GM19043 (cell line): ENCODE measurements around the gene IHH.
A peak's percentile ranks its signal among the peaks of the same experiment; 100 is the strongest.

Experiments
- ATAC-seq: cut with Tn5 transposase; IDR thresholded peaks from one replicate; pipeline ENCODE4 v1.9.1; 2021; ENCODE audit warnings: low read depth; ENCODE audit not compliant: unreplicated experiment

IHH gene

DNA sequence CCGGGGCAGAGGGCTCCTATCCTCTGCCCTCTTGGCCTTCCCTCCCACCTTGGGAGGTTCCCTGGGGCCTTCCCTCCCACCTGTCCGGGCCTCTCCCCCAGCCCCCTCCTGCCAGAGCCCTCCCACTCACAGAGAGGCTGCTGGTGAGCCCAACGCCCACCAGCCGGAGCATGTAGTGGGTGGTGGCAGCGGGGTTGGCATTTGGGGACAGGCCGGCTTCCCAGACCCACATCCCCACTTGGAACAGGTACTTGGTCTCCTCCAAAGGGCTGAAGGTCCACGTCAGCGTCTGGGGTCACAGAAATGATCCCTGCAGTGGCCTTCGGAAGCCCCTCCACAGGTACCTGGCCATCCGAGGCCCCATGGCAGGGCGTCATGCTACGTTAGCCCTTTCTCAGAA is 38.7 kb downstream of the IHH start:
- no peak for ATAC-seq

DNA sequence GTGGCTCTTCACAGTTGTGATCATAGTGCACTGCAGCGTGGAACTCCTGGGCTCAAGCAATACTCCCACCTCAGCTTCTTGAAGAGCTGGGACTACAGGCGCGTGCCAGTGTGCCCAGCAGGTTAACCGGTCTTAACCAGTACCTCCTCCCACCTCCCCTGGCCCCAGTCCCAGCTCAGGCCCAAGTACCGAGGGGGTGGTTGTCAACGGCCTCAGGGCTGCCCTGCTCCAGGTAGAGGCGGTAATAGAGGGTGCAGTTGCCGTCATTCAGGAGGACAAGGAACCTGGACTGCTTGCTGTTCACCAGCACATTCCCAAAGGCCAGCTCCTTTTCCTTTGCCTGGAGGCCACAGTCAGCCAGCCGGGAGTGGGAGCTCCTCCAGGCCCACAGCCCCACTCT is 39.1 kb downstream of the IHH start:
- no peak for ATAC-seq

DNA sequence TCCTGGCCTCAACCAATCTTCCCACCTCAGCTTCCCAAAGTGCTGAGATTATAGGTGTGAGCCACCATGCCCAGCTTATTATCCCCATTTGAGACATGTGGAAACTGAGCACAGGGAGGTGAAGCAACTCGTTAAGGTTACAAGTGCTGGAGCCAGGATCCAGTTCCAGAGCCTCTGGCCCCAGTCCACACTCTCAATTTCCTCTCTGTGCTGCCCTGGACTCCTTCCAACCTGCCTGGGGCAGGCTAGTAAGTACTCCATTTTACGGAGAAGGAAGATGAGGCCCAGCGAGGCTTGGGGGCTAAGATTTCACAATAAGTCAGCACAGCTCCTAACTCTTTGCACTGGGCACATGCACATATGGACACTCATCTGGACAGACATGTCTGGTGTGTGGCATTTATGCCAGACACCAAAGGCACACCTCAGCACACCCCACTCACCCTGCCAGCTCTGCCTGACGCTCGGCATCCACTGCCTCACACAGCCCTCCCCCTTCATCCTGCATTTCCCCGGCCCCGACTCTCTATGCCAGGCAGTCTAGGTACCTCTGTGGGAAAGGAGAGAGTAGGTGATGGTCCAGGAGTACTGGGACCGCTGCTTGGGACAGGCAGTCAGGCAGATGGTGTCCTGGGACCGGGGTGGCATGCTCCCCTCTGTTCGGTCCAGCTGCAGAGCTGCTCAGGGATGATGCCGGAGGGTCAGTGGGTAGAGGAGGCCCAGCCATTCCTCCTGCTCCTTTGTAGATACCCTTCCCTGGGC is 39.9 kb downstream of the IHH start:
- no peak for ATAC-seq

DNA sequence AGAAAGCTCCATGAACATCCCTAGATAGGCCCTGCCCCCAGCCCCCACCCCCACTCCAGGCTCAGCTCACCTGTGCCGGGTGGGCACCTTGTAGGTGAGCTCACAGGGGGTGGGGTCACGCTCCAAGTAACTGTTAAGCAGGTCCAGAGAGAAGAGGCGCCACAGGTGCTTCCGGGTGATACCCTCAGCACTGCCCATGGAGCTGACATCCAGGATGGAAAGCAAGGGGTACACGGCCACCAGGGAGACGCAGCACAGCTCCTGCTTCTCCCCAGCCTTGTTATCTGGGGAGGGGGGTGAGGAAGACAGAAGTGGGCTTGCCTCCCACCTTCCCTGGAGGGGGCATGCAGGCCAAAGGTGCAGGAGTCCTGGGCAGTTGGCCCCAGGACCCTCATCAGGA is 41.3 kb downstream of the IHH start:
- ATAC-seq = no peak

DNA sequence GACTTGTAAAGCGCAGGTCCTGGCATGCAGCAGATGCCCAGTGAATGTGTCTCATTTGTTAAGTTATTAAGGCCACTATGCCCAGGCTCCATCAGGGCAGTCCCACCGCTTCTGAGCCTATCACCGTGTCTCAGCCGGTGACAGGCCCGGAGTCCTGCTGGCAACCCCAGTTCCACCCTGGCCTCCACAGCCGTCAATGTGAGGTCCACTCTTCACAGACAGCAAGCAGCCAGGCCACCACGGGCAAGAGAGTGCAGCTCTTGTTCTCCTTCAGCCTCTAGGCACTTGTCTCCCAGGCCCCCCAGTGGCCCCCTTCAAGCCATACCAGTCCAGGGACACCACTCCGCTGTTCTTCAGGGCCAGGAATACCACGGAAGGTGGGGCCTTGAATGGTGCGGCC is 42.0 kb downstream of the IHH start:
- ATAC-seq = no peak

DNA sequence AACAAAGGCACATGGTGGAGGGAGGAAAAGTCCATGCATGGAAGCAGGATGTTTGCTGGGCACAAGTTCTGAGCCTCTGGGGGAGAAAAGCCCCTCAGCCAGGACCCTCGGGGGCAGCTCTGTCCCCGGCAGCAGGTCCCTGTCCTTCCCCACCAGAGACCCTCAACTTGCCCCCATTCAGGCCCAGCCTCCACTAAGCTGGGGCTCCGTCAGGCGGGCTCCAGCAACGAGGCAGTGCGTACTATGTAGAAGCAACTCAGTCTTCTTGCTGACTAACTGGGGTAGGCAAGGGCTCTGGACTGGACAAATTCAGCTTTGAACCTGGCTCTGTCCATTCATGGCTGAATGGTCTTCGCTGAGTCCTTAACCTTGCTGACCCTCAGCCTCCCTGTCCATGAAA is 42.4 kb downstream of the IHH start:
- no peak for ATAC-seq

DNA sequence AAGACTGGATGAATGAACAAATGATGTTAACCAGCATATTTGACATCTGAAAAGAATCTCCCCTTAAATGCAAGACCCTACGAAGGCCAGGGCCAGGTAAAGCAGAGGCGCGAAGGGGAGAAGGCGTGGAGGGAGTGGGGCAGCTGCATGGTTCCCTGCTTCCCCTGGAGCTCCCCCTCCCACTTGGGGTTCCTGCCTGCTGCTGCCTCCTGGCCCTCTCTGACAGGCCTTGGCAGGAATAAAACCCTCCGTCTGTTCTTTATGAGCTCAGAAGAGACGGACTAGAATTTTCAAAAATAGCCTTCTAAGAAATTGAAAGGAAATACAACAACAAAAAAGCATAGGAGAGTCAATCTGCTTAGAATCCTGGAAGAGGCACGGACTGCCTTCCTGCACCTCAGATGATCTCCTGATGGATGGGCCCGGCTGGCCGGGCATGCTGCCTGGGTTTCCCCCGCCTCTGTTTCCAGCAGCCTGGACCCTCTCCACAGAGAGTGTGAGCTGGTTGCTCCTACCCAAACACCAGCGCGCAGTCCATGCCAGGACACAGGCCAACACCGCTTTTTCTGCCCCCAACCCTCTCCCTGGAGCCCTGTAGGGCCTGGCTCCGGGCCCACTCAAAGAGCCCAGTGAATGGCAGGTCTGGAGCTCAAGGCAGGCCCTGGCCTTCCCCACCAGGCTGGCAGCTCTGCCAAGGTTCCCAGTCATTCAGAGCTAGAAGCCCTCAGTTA is 43.4 kb downstream of the IHH start:
- no peak for ATAC-seq

DNA sequence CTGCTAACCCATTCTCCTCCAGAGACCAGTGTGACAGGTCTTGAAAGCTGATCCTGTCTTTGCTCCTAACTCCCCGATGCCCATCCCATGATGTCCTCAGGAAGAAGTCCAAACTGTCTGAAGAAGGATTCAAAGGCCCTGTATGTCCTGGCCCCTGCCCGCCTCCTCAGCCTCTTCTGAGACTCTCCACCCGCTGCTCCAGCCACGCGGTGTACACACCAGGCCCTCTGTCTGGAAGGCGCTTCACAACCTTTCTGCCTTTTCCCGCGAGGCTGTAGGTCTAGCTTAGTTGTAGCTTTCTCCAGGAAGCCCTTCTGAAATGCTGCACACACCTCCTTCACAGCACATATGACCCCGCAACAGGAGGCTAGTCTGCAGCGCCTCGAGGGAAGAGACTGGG is 44.0 kb downstream of the IHH start:
- ATAC-seq = no peak

DNA sequence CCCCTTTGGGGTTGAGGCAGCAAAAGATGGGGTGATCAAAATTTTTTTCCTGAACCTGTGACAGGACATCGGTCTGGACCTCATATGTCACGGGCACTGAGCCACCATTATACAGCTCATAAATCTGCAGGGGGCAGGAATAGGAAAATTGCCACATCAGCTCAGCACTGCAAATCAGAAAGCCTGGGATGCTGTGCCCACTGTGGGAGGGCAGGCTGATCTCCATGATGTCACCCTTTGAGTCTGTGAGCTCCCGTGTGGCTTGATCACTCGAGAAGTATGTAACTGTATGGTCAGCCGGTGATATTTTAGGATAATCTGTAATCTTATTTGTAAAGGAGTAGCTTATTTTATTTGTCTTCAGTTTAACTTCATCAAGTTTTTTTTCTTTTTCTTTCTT is 49.8 kb downstream of the IHH start:
- ATAC-seq = no peak

DNA sequence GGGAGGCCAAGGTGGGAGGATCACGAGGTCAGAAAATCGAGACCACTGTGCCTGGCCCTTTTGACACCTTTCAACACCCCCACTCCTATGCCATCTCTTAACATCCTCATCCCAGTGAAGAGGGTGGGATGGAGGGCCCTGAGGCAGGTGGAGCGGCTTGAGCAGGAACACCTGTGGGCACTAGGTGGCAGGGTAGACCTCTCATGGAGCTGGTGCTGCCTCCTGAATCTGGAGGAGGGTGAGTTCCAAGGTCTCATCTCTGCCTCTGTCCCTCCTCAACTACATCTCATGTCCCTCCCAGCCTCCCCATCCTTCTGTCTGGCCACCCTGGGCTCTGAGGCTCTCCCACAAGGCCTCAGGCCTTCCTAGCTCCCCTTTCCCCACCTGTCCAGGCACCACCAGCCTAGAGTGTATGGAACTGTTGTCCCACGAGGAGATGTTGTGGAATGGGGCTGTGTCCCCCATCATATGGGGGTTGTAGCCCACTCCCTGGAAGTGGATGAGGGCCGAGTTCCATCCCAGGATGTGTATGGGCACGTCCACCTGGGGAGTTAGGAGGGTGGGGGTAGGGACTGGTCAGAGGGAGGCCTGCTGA is 50.5 kb downstream of the IHH start:
- ATAC-seq = peak; percentile 49

DNA sequence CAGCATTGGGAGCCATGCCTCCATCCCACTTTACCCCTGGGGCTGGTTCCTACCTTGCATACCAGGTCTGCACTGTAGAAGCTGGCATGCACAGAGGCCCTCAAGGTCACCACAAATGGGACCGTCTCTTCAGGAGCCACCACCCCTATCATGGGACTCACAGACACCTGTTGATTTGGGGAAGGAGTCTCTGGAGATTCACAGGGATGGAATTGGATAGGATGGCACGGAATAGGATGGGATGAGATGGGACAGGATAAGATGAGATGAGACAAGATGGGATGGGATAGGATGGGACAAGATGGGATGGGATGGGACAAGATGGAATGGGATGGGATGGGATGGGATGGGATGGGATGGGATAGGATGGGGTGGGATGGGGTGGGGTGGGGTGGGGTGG is 51.4 kb downstream of the IHH start:
- ATAC-seq = no peak
